Lung (tissue), 13 donors: ENCODE results near the gene COG4. TPM values are rescaled to one million over a fixed set of nuclear protein-coding genes. Genes with fewer than 3 reads are reported as not detected.
A peak's percentile ranks its signal among the peaks of the same experiment; 100 is the strongest.

ENCODE experiments used
- ATAC-seq: fragments of 200-7000 bp; cut with Tn5 transposase; one replicate; pipeline ENCODE4 v1.9.1; 2020; ENCODE audit warnings: moderate number of reproducible peaks; ENCODE audit not compliant: insufficient read depth, low FRiP score
- DNase-seq, 3 donors: peaks; one replicate each; pipeline ENCODE4 v3.0.0-alpha.2; 2013 to 2017
- H3K27ac ChIP-seq, 2 donors: one replicate each; pipeline ENCODE4 v1.5.1; 2013; ENCODE audit warnings: mild to moderate bottlenecking in 2 of 2, moderate library complexity in 2 of 2, control low read depth in 1 of 2, inconsistent platforms in 1 of 2, low read depth in 1 of 2, low read length in 1 of 2
- H3K27me3 ChIP-seq, 3 donors: one replicate each; pipeline ENCODE4 v1.5.1; 2013; ENCODE audit warnings: low read length in 2 of 3; ENCODE audit not compliant: control insufficient read depth in 3 of 3, insufficient read depth in 3 of 3
- H3K36me3 ChIP-seq, 4 donors: one replicate each; pipeline ENCODE4 v1.5.1; 2013; ENCODE audit warnings: low read length in 4 of 4, mild to moderate bottlenecking in 1 of 4, moderate library complexity in 1 of 4; ENCODE audit not compliant: control insufficient read depth in 4 of 4, insufficient read depth in 4 of 4
- H3K4me1 ChIP-seq, 5 donors: one replicate each; pipeline ENCODE4 v1.5.1; 2013; ENCODE audit warnings: low read length in 5 of 5, mild to moderate bottlenecking in 2 of 5, moderate library complexity in 1 of 5; ENCODE audit not compliant: control insufficient read depth in 5 of 5, insufficient read depth in 5 of 5
- H3K4me3 ChIP-seq: one replicate; pipeline ENCODE4 v1.5.1; 2013; ENCODE audit warnings: mild to moderate bottlenecking, control low read depth, moderate library complexity
- H3K9ac ChIP-seq, 2 donors: one replicate each; pipeline ENCODE4 v1.5.1; 2013; ENCODE audit warnings: low read length in 2 of 2, control low read depth in 1 of 2; ENCODE audit not compliant: insufficient read depth in 1 of 2
- H3K9me3 ChIP-seq, 4 donors: one replicate each; pipeline ENCODE4 v1.5.1; 2013; ENCODE audit warnings: low read length in 3 of 4, mild to moderate bottlenecking in 1 of 4, moderate library complexity in 1 of 4; ENCODE audit not compliant: control insufficient read depth in 4 of 4, insufficient read depth in 3 of 4
- WGBS, 2 donors: extraction: QIAGEN DNeasy Blood & Tissue Kit; methylation state at CpG; one replicate each; pipeline ENCODE4 v1.1.7; 2013; 5-methylcytosine and 5-hydroxymethylcytosine counted together
- polyA plus RNA-seq, 2 donors: library from polyadenylated mRNA; stranded (reverse); fragments of 200-250 nt; gene quantifications; one replicate each; pipeline ENCODE4 v1.2.1, GENCODE V29; 2013
- small RNA-seq: library from RNA; depleted of rRNA; stranded (forward); fragments of <200 nt; gene quantifications from one replicate; pipeline ENCODE3, GENCODE V24; 2014; ENCODE audit warnings: low replicate concordance
- total RNA-seq, 2 donors: library from RNA; depleted of rRNA in 1 of 2; stranded (reverse); fragments of >200 nt in 1 of 2; gene quantifications; one replicate each; pipeline ENCODE4 v1.2.1, GENCODE V29; 2014 to 2021
- TF ChIP-seq, protein P1 (sequence below): IDR thresholded peaks from 2 replicates; pipeline ENCODE4 v1.5.1; 2012; ENCODE audit warnings: mild to moderate bottlenecking; ENCODE audit errors: control extremely low read depth, extremely low read depth
- donor health status: control.
- donor health status: control.
- donor health status: Bipolar disorder and iron deficiency.
- donor health status: healthy.
- donor health status: DM: yes; HTN: yes; CAD: no.

Gene COG4
- total and polyA plus RNA-seq, 4 donors = 29.3 to 65.8 (median 39.4) TPM

DNA sequence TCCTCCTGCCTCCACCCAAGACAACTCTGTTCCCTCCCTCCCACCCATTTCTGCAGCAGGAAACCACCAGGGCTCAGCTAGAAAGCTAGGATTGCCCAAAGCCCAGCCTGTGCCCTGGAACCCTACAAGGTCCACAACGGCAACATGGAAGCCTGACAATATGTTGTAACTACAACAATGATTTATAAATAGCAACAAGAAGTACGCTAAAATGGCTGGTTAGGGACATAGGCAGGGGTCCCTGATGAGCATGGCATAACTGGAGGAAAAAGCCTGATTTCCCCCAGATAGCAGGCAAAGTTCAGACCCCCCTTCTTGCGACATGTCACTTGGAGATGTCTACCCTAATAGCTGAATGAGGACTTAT is 91.0 kb downstream of the COG4 start:
- ATAC-seq (no peak), DNase-seq (peak in 2 of 3 donors; percentile 54 to 55)
- 25 to 38% methylated on average over 3 of the region's 3 CpGs for WGBS, 2 donors
- no peaks in the 10 kb centered on the region for H3K27me3 ChIP-seq
- H3K9me3 ChIP-seq = no peaks in the 10 kb centered on the region
- peaks cover 47 to 83% (median 55%) of the 10 kb centered on the region in 5 donors for H3K4me1 ChIP-seq
- no peak overlapping the region for H3K4me3 ChIP-seq
- peak overlapping the region in 1 of 2 donors; percentile 83 for H3K27ac ChIP-seq
- TF ChIP-seq, protein P1, sequence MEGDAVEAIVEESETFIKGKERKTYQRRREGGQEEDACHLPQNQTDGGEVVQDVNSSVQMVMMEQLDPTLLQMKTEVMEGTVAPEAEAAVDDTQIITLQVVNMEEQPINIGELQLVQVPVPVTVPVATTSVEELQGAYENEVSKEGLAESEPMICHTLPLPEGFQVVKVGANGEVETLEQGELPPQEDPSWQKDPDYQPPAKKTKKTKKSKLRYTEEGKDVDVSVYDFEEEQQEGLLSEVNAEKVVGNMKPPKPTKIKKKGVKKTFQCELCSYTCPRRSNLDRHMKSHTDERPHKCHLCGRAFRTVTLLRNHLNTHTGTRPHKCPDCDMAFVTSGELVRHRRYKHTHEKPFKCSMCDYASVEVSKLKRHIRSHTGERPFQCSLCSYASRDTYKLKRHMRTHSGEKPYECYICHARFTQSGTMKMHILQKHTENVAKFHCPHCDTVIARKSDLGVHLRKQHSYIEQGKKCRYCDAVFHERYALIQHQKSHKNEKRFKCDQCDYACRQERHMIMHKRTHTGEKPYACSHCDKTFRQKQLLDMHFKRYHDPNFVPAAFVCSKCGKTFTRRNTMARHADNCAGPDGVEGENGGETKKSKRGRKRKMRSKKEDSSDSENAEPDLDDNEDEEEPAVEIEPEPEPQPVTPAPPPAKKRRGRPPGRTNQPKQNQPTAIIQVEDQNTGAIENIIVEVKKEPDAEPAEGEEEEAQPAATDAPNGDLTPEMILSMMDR = no peak
- peaks cover 0 to 13% (median 6%) of the 10 kb centered on the region in 4 donors for H3K36me3 ChIP-seq
- H3K9ac ChIP-seq = no peak overlapping the region

DNA sequence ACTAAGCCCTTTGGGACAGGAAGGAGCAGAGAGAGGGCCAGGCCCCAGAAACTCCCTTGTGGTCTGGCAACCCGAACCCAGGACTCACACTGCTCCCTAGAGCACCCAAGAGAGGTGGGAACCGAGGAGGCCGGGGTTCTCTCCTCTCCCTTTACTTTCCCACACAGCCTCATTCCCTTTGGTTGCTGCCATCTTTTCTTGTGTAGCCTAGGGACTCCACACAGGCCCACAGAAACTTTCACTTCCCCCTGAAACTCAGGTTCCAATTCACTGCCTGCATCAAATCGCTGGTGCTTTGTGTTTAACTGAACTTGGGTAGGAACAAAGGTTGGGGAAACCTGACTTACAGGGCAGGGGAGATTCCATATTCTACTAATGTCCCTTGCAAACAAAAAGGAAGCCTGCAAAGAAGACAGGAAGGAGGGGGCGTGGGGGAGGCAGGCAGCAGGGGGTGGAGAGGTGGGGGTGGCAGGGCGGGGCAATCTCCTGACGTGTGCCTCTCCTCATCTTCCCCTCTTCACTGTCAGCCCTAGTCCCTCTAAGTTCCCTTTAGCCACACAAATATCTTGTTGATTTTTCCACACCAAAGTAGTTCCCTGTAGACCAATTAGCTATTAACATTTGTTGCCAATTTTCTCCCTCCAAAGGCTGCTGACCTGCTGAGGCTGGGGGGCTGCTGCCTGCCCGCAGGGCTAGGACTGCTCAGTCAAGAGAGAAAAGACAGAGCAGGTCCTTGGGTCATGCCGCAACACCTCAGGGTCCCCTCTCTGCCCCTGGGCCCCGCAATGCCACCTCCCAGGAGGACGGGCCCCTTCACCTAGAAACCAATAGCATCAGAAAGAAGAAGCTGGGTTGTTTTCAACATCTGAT is 92.5 kb downstream of the COG4 start:
- Histone ChIP-seq H3K9ac (peak overlapping the region in 1 of 2 donors; percentile 3), H3K9me3 (no peaks in the 10 kb centered on the region), H3K4me1 (peaks cover 44 to 76% (median 51%) of the 10 kb centered on the region in 5 donors), H3K27me3 (no peaks in the 10 kb centered on the region), H3K27ac (peak overlapping the region; percentile 36 to 88), H3K4me3 (no peak overlapping the region), H3K36me3 (peaks cover 0 to 13% (median 6%) of the 10 kb centered on the region in 4 donors)
- 29 to 45% methylated on average over 8 to 11 of the region's 11 CpGs for WGBS, 2 donors
- ATAC-seq (no peak), DNase-seq (peak; percentile 37 to 61 (median 54))
- TF ChIP-seq, protein P1 = no peak

Small RNA genes within 50 kb of the gene (small RNA-seq; reads per million reads assigned to genes)
- 0.08 reads per million for gene RNU6-23P
- gene RPS27P26 = not detected
- 154 reads per million, percentile 98 among the genes with 10 or more reads in this experiment for gene SNORD111
- 70.7 reads per million, percentile 98 among the genes with 10 or more reads in this experiment for gene SNORD111B

Other genes with a start within 250 kb of the COG4 start
- 100 to 1,000 TPM in 1 of 2 donors, 10 to 100 TPM in 1; 61.3 to 147 TPM for gene AARS1, start 234.0 kb downstream of the COG4 start, total RNA-seq
- 10 to 100 TPM; 46.9 to 73.8 TPM for gene AARS1, start 234.0 kb downstream of the COG4 start, polyA plus RNA-seq
- gene DDX19B, start 224.4 kb downstream of the COG4 start, total RNA-seq = 10 to 100 TPM; 27.1 to 27.2 TPM
- 10 to 100 TPM; 23.2 to 32.7 TPM for gene DDX19B, start 224.4 kb downstream of the COG4 start, polyA plus RNA-seq
- 10 to 100 TPM; 27.3 to 38.7 TPM for gene DDX19A, start 176.7 kb downstream of the COG4 start, total RNA-seq
- 10 to 100 TPM; 18.9 to 27.4 TPM for gene DDX19A, start 176.7 kb downstream of the COG4 start, polyA plus RNA-seq
- 10 to 100 TPM; 33.4 to 37.0 TPM for gene ST3GAL2, start 84.5 kb downstream of the COG4 start, total RNA-seq
- gene ST3GAL2, start 84.5 kb downstream of the COG4 start, polyA plus RNA-seq = 10 to 100 TPM in 1 of 2 donors, 1 to 10 TPM in 1; 8.4 to 27.5 TPM
- 10 to 100 TPM; 13.7 to 24.1 TPM for gene FCSK, start 69.0 kb downstream of the COG4 start, total RNA-seq
- gene FCSK, start 69.0 kb downstream of the COG4 start, polyA plus RNA-seq = 10 to 100 TPM; 12.0 to 14.7 TPM
- 100 to 1,000 TPM; 129 to 242 TPM for gene SF3B3, start 262 bp upstream of the COG4 start, total RNA-seq
- 10 to 100 TPM; 73.7 to 73.9 TPM for gene SF3B3, start 262 bp upstream of the COG4 start, polyA plus RNA-seq
- 10 to 100 TPM; 11.6 to 13.0 TPM for gene IL34, start 123.0 kb upstream of the COG4 start, total RNA-seq
- 1 to 10 TPM; 1.5 to 2.7 TPM for gene IL34, start 123.0 kb upstream of the COG4 start, polyA plus RNA-seq
- gene MTSS2, start 162.5 kb upstream of the COG4 start, total RNA-seq = 10 to 100 TPM; 72.5 to 91.3 TPM
- 10 to 100 TPM; 40.6 to 74.0 TPM for gene MTSS2, start 162.5 kb upstream of the COG4 start, polyA plus RNA-seq